Testis (tissue), 3 donors: ENCODE results near the gene ST8SIA6. TPM values are rescaled to one million over a fixed set of nuclear protein-coding genes. Genes with fewer than 3 reads are reported as not detected.

Source experiments
- DNase-seq: peaks from one replicate; pipeline ENCODE4 v3.0.0-alpha.2; 2019
- H3K27ac ChIP-seq, 2 donors: fragments of 200-600 bp; sonication (generic); one replicate each; pipeline ENCODE4 v1.5.1; 2019
- H3K27me3 ChIP-seq: fragments of 200-600 bp; sonication (generic); one replicate; pipeline ENCODE4 v1.5.1; 2019
- H3K36me3 ChIP-seq: fragments of 200-600 bp; sonication (generic); one replicate; pipeline ENCODE4 v1.5.1; 2017; ENCODE audit warnings: low read depth; ENCODE audit errors: missing control alignments
- H3K4me1 ChIP-seq: fragments of 200-600 bp; sonication (generic); one replicate; pipeline ENCODE4 v1.5.1; 2019
- H3K4me3 ChIP-seq, 2 donors: fragments of 200-600 bp; sonication (generic); one replicate each; pipeline ENCODE4 v1.5.1; 2017 to 2019
- H3K9me3 ChIP-seq: fragments of 200-600 bp; sonication (generic); one replicate; pipeline ENCODE4 v1.5.1; 2017
- CTCF ChIP-seq, 3 experiments: fragments of 450-650 bp in 2 of 3; fragments of 200-600 bp in 1 of 3; sonication (generic) in 1 of 3; IDR thresholded peaks; one replicate each; pipeline ENCODE4 v1.5.1; 2016 to 2019; ENCODE audit warnings: antibody characterized with exemption in 3 of 3, mild to moderate bottlenecking in 2 of 3, moderate library complexity in 1 of 3
- POLR2A ChIP-seq: fragments of 450-650 bp; IDR thresholded peaks from one replicate; pipeline ENCODE4 v1.6.1; 2017; ENCODE audit warnings: antibody characterized with exemption, mild to moderate bottlenecking, moderate library complexity
- WGBS, 2 donors: methylation state at CpG; one replicate each; pipeline ENCODE4 v1.1.5; 2018; 5-methylcytosine and 5-hydroxymethylcytosine counted together
- intact Hi-C: fragments of 100-400 bp; cut with DNase I; formaldehyde crosslinking; loops from one replicate; pipeline ENCODE4 v1.15.1; 2023; ENCODE audit warnings: low total_unique reads
- polyA plus RNA-seq: library from polyadenylated mRNA; stranded (reverse); fragments of 350-450 nt; fragmentation: Illumina TruSeq; extraction: RNeasy Lipid Tissue Mini Kit (QIAGEN cat#74804); gene quantifications from one replicate; pipeline ENCODE4 v1.2.3, GENCODE V29; 2014; ENCODE audit warnings: low read depth, low replicate concordance; ENCODE audit not compliant: insufficient read depth
- total RNA-seq, 2 donors: library from RNA; depleted of rRNA; stranded (reverse); fragments of >200 nt; gene quantifications; one replicate each; pipeline ENCODE4 v1.2.3, GENCODE V29; 2016

ST8SIA6 gene
- total and polyA plus RNA-seq, 3 donors from 2014 or later: 0.84 to 1.6 (median 0.87) TPM

- Histone ChIP-seq H3K27ac (no peak overlapping the region), H3K4me3 (no peak overlapping the region), H3K9me3 (no peaks in the 10 kb centered on the region), H3K36me3 (no peaks in the 10 kb centered on the region), H3K27me3 (no peaks in the 10 kb centered on the region), H3K4me1 (peaks cover 4% of the 10 kb centered on the region)
- TF ChIP-seq CTCF (IDR thresholded peaks at IDR 0.05): no peak
- TF ChIP-seq POLR2A: no peak
- intact Hi-C loops: no loop called here
- WGBS, 2 donors: 91 to 92% methylated on average over 6 of the region's 6 CpGs
- no peak for DNase-seq
Measured at GRCh38 chr10:17429490-17429889, 24.9 kb downstream of the ST8SIA6 start.

GRCh38 chr10:17428351-17429097 lies 25.9 kb downstream of the ST8SIA6 start:
- Histone ChIP-seq H3K27me3 (no peaks in the 10 kb centered on the region), H3K36me3 (no peaks in the 10 kb centered on the region), H3K4me3 (no peak overlapping the region), H3K4me1 (peaks cover 4% of the 10 kb centered on the region), H3K27ac (no peak overlapping the region), H3K9me3 (no peaks in the 10 kb centered on the region)
- DNase-seq: no peak
- 71 to 79% methylated on average over 17 of the region's 17 CpGs for WGBS, 2 donors
- intact Hi-C loops: no loop called here
- TF ChIP-seq POLR2A (no peak), CTCF (IDR thresholded peaks at IDR 0.05) (no peak)

- no peak for DNase-seq
- Histone ChIP-seq H3K36me3 (no peaks in the 10 kb centered on the region), H3K4me1 (peaks cover 4% of the 10 kb centered on the region), H3K9me3 (no peaks in the 10 kb centered on the region), H3K27ac (no peak overlapping the region), H3K27me3 (no peaks in the 10 kb centered on the region), H3K4me3 (no peak overlapping the region)
- intact Hi-C loops: no loop called here
- WGBS, 2 donors: 60 to 68% methylated on average over 6 of the region's 6 CpGs
- TF ChIP-seq POLR2A (no peak), CTCF (IDR thresholded peaks at IDR 0.05) (no peak)
Measured at GRCh38 chr10:17427666-17428350, 26.6 kb downstream of the ST8SIA6 start.

- 90 to 92% methylated on average over 3 of the region's 3 CpGs for WGBS, 2 donors
- H3K27ac ChIP-seq: no peak overlapping the region
- no peak overlapping the region for H3K4me3 ChIP-seq
- peaks cover 4% of the 10 kb centered on the region for H3K4me1 ChIP-seq
- H3K36me3 ChIP-seq: no peaks in the 10 kb centered on the region
- H3K27me3 ChIP-seq: no peaks in the 10 kb centered on the region
- intact Hi-C loops: no loop called here
- no peaks in the 10 kb centered on the region for H3K9me3 ChIP-seq
- no peak for DNase-seq
- TF ChIP-seq CTCF (IDR thresholded peaks at IDR 0.05) (no peak), POLR2A (no peak)
Measured at GRCh38 chr10:17427201-17427600, 27.2 kb downstream of the ST8SIA6 start.
